HG03159 (cell line): ENCODE measurements around the gene ANXA2R.
A peak's percentile ranks its signal among the peaks of the same experiment; 100 is the strongest.
"Not testable (repeated sequence)": the region's sequence is repeated elsewhere in the genome, so short reads cannot be mapped to it uniquely, and the experiment has no call there.

ENCODE experiments used
- ATAC-seq: cut with Tn5 transposase; IDR thresholded peaks from one replicate; pipeline ENCODE4 v1.9.1; 2021; ENCODE audit warnings: mild to moderate bottlenecking, moderate library complexity; ENCODE audit not compliant: unreplicated experiment

ANXA2R gene

GRCh38 chr5:43061352-43062075 is 21.4 kb upstream of the ANXA2R start:
- ATAC-seq, result no peak

DNA sequence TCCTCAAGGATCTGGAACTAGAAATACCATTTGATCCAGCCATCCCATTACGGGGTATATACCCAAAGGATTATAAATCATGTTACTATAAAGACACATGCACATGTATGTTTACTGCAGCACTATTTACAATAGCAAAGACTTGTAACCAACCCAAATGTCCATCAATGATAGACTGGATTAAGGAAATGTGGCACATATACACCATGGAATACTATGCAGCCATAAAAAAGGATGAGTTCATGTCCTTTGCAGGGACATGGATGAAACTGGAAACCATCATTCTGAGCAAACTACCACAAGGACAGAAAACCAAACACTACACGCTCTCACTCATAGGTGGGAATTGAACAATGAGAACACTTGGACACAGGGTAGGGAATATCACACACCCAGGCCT is 19.9 kb upstream of the ANXA2R start:
- ATAC-seq, result not testable (repeated sequence)

DNA sequence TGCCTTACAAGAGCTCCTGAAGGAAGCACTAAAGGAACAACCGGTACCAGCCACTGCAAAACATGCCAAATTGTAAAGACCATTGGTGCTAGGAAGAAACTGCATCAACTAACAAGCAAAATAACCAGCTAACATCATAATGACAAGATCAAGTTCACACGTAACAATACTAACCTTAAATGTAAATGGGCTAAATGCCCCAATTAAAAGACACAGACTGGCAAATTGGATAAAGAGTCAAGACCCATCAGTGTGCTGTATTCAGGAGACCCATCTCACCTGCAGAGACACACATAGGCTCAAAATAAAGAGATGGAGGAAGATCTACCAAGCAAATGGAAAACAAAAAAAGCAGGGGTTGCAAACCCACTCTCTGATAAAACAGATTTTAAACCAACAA is 15.0 kb upstream of the ANXA2R start:
- not testable (repeated sequence) for ATAC-seq

DNA sequence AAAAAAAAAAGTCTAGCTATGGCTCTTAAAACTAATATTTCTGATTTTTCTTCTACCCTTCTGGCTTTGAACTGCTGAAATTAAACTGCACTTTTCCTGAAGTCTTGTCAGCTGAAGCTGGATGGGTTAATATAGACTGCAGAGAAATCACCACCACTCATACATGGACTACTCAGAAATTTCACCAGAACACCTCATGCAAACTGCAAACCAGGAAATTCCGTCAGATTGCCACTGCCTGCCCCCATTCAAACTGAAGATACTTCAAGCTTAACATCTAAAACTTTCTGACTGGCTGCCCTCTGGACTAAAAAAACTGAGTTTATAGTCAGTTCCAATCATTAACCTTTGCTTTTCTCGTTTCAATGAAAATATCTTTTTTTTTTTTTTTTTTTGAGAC is 11.6 kb upstream of the ANXA2R start:
- no peak for ATAC-seq

DNA sequence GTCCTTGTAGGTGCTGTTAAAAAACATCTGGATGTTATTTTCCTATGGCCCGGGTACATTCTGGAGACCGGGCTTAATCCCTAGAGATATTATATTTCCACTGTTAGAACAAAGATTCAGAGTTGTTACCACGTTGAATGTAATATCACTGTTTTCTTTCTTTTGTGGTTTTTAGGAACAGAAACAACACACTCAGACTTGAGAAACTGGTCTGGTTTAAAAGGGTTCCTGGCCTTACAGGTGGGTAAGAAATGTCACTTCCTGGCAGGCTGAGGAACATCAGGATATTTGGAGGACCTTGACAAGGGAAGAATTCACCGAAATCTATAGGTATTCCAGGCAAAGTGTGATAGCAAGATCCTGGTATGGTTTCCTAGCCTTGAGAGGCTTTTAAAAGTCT is 10.3 kb upstream of the ANXA2R start:
- no peak for ATAC-seq

DNA sequence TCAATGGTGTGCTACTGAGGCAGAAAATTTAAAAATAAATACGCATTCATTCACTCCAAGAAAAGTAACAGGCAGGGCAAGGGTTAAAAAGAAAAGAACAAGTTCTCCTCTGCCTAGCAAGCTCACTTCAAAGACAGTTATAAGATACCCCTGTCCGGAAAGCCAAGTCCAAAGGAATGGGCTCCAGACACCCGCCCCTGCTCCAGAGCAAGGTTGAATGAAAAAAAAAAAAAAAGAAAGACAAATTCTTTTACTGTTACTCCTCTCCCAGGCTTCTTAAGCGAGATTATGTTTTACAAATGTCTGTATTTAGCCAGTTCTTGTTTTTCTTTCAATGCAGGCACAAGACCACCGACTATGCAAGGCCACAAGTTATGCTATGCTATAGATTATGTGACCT is 9.1 kb upstream of the ANXA2R start:
- ATAC-seq, result no peak

- ATAC-seq, result no peak
Measured at GRCh38 chr5:43046474-43046873, 6.4 kb upstream of the ANXA2R start.

- no peak for ATAC-seq
Measured at GRCh38 chr5:43045236-43045635, 5.1 kb upstream of the ANXA2R start.

DNA sequence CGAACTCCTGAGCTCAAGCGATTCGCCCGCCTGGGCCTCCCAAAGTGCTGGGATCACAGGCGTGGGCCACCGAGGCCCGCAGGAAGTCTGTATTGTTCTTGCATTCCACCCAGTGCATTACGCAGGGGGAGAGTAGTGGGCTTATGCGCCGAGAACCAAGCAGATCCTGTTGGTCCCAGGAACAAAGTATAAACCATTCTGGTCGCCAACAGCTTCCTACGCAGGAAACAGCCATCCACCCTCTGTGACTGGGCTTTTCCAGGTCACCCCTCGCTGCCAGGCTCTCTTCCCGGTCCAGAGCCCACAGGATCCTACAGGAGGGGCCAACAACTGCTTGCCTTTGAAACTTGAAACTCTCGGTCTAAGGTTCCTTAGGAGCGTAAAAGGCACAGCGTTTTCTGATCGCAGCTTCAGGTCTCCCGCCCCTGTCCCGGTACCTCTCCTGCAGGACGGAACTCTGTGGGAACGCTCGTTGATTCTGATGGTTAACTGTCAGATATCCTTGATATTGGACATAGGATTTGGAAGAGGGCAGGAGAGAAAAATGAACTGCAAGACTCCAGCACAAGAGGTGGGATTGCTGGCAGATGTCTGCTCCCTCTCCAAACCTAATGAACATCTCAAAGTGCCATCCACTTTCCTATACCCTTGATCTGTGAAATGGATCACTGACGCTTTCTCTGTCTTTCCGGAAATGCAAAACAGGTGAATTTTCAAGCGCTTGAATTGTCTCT is 4.2 kb upstream of the ANXA2R start:
- ATAC-seq, result no peak

GRCh38 chr5:43043400-43043756 is 3.3 kb upstream of the ANXA2R start:
- ATAC-seq, result no peak

DNA sequence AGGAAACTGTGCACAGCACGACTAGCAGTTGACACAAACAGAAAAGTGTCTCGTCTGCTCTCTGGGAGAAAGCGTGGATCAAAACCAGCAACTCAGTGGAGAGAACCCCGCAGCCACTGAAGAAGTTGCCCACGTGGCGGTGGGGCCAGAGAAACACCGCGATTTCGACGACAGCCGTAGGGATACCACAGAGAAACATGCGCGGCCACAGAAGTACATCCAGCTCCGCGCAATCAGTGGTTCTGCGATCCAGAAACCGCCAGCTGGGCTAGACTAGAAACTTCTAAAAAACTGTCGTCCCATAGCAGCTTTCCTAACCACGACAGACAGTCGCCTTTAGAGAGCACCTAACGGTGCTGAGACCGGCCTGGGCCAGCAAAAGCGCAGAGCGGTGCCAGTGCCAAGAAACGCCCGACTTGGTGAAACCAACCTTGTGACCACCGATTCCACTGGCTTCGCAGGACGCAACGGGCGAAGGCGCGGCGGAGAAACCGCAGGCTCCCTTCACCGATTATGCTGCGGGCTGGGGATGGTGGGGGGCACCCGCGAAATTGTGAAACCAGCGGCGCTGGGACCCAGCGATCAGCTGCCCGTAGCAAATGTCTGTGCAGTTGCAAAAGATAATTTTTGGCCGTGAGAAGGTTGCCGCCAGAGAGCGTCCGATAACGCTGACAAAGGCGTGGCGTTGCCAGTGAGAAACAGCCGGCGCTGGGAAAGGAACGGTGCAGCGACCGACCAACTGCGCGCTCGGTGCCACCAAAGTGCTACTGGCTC is 2.7 kb upstream of the ANXA2R start:
- ATAC-seq, result peak; percentile 29

DNA sequence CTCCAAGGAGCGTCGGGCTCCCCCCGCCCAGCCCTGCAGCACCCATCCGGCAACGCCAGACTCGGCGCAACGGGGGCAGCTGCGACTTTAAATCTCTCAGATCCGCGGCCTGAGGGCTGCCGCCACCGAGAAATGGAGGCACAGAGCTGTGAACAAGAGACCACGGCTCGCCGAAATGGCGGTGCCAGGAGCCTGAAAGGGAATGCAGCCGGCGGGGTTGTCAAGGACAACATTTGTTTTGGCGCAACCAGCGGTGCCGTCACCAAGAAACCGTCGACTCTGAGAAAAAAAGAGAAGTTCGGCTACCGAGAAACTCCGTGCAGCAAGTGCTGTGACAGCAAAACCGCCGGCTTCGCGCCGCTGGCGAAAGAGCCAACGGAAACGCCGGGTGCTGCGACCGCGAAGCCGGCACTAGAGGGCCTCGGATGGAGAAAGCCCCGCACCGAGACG is 2.1 kb upstream of the ANXA2R start:
- peak; percentile 28 for ATAC-seq

DNA sequence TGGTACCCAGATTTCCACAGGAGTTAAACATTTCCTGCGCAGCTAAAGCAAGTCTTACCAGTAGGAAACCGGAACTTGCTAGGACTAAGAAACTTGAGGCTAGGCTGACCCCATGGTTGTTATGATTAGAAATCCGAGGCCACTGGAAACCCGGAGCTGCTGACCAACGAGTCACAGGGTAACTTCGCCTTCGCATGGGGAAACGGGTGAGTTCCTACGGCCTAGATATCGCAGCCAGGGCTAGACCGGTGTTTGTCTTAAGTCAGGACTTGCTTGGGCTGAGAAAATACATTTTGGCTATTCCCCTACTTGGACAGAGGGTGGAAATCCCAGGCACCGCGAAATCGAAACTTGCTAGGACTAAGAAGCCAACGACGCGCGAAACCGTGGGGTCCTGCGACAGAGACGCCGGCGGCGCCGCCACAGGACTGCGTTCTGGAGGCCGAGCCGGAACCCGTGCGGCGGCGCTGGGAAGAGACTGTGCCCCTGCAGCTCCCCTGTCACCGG is 1.6 kb upstream of the ANXA2R start:
- peak; percentile 10 for ATAC-seq

GRCh38 chr5:43041110-43041668 is 1.1 kb upstream of the ANXA2R start:
- ATAC-seq, result no peak

- no peak for ATAC-seq
Measured at GRCh38 chr5:43039471-43040286, 440 bp downstream of the ANXA2R start.

DNA sequence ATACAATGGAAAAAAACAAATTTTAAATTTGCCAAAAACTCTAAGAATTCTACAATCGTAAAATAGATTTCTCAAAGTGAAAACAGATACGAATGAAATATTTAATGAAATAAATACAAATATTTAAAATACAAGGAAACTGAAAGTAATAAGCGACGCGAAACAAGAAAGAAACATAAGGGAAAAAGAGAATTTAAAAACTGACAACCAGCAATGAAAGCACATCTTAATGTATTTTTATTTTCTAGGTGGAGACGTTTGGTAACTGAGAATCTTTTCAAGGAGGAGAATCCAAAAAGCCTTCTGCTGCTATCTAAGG is 1.0 kb downstream of the ANXA2R start:
- no peak for ATAC-seq

GRCh38 chr5:43038496-43038989 is 1.6 kb downstream of the ANXA2R start:
- no peak for ATAC-seq

- ATAC-seq, result no peak
Measured at GRCh38 chr5:43037636-43038495, 2.3 kb downstream of the ANXA2R start.

DNA sequence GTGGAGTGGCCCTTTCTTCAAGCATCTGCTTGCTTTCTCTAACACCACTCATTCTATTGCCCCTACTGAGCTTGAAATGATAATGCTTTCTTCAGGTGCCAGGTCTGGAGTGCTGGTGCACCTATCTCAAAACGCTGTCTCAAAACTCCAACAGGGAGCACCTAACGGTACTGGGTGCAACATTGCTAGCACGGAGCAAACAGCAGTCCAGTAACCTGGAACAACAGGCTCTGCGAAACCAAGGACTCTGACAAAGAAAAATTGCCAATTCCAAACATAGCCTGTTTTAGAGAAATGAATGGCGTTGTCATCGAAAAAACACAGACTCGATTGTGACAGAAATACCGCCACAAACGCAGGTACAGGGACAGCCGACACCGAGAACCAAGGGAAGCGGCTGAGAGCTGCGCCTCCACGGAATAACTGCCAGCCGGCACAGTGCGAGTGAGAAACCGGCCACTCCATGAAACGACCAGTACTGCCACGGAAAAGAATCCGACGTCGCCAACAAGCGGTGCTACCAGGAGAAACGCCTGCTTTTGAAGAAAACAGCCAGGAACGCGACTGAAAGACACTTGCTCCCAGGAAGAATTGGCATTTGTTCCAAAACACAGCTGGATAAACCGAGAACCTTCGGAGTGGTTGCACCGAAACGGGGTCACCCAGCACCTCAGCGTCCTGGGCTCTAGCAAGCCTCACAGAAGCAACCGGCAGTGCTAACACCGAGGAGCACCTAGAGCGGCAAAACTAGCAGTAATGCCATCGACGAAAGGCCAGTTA is 3.1 kb downstream of the ANXA2R start:
- no peak for ATAC-seq
